ENCODE results near the gene GPRASP3. TPM values are rescaled to one million over a fixed set of nuclear protein-coding genes. Genes with fewer than 3 reads are reported as not detected.

The GPRASP3 gene
- total and polyA plus RNA-seq, 4 donors = 0.47 to 3.5 (median 1.9) TPM

DNA sequence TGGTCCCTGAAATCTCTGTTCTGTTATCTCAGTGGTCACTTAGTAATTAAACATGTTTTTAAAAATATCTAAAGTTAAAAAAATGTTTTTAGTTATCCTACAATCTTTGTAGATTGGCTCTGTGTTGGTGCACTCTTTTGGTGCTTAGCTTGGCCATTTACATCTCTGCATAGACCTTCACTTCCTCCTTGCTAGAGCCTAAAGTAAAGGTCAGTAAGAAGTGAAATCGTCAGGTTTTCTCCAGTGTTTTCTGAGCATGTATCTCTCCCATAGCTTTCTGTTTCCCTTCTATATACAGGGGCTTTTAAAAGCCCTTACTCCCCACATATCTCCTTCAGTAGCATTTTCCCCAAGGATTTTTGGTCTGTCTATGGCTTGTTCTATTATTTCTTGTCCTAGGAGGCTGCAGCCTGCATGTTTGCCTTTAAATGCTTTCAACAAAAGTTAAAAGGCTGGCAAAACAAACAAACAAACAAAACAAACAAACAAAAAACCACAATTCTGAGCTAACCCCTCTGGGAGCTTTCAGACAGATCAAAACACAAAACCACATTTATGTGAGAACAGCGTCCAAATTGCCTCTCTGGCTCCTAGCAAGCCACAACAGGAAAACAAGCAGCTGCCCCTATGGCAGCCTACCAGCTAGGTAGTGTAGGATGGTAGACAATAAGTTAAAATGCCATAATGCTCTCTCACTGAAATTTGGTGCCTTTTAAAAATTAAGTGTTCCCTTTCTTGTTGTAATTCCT lies 35.6 kb upstream of the GPRASP3 start:
- WGBS = 80% methylated on average over 2 of the region's 2 CpGs
- no peaks in the 10 kb centered on the region for H3K36me3 ChIP-seq (ENCODE audit: control insufficient read depth in 4 of 4, insufficient read depth in 3 of 4, low read depth in 1 of 4, low read length in 3 of 4)

DNA sequence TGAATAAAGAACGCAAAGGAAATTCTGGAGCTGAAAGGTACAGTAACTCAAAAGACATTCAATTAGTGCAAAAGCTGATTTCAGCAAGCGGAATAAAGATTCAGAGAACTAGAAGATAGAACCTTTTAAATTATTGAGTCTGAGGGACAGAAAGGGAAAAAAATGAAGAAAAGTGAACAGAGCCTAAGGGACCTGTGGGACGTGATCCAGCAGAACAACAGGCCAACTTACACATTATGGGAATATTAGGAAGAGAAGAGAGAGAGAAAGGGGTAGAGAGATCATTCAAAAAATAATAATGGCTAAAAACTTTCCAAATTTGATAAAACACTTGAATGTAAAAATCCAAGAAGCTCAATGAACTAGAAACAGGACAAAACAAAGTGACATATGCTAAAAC lies 25.8 kb upstream of the GPRASP3 start:
- Histone ChIP-seq H3K36me3 (ENCODE audit: control insufficient read depth in 4 of 4, insufficient read depth in 3 of 4, low read depth in 1 of 4, low read length in 3 of 4) (no peaks in the 10 kb centered on the region), H3K27ac (ENCODE audit: low read depth in 1 of 2, low read length in 2 of 2) (no peak overlapping the region), H3K27me3 (ENCODE audit: control insufficient read depth in 4 of 4, insufficient read depth in 4 of 4, low read length in 3 of 4) (no peaks in the 10 kb centered on the region), H3K9ac (ENCODE audit: low read depth in 1 of 2, low read length in 2 of 2) (no peak overlapping the region), H3K4me3 (ENCODE audit: low read depth in 1 of 3, low read length in 3 of 3) (no peak overlapping the region), H3K9me3 (ENCODE audit: control insufficient read depth in 4 of 4, low read length in 3 of 4) (no peaks in the 10 kb centered on the region), H3K4me1 (ENCODE audit: control insufficient read depth in 4 of 4, insufficient read depth in 4 of 4, low read length in 3 of 4) (no peaks in the 10 kb centered on the region)
- 96% methylated on average over 3 of the region's 3 CpGs for whole genome bisulfite sequencing
- TF ChIP-seq EGR1 (IDR thresholded peaks at IDR 0.05; ENCODE audit: low read depth in 2 of 2) (no peak), SP1 (IDR thresholded peaks at IDR 0.05) (no peak), FOXA2 (IDR thresholded peaks at IDR 0.05) (no peak), JUND (IDR thresholded peaks at IDR 0.05) (no peak), FOXA1 (IDR thresholded peaks at IDR 0.05) (no peak), RXRA (IDR thresholded peaks at IDR 0.05) (no peak), RAD21 (IDR thresholded peaks at IDR 0.05) (no peak), HNF4A (conservative IDR thresholded peaks at IDR 0.05) (no peak), YY1 (IDR thresholded peaks at IDR 0.05) (no peak), GABPA (IDR thresholded peaks at IDR 0.05 in 1 of 2, conservative IDR thresholded peaks at IDR 0.05 in 1 of 2) (no peak), HNF4G (IDR thresholded peaks at IDR 0.05) (no peak), TAF1 (conservative IDR thresholded peaks at IDR 0.05) (no peak), NR2F2 (IDR thresholded peaks at IDR 0.05) (no peak), MAX (IDR thresholded peaks at IDR 0.05) (no peak)
- TF ChIP-seq, protein P1, sequence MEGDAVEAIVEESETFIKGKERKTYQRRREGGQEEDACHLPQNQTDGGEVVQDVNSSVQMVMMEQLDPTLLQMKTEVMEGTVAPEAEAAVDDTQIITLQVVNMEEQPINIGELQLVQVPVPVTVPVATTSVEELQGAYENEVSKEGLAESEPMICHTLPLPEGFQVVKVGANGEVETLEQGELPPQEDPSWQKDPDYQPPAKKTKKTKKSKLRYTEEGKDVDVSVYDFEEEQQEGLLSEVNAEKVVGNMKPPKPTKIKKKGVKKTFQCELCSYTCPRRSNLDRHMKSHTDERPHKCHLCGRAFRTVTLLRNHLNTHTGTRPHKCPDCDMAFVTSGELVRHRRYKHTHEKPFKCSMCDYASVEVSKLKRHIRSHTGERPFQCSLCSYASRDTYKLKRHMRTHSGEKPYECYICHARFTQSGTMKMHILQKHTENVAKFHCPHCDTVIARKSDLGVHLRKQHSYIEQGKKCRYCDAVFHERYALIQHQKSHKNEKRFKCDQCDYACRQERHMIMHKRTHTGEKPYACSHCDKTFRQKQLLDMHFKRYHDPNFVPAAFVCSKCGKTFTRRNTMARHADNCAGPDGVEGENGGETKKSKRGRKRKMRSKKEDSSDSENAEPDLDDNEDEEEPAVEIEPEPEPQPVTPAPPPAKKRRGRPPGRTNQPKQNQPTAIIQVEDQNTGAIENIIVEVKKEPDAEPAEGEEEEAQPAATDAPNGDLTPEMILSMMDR (IDR thresholded peaks at IDR 0.05; ENCODE audit: low read depth, low read length, missing input control) = no peak
- TF ChIP-seq, protein P2, sequence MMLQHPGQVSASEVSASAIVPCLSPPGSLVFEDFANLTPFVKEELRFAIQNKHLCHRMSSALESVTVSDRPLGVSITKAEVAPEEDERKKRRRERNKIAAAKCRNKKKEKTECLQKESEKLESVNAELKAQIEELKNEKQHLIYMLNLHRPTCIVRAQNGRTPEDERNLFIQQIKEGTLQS (IDR thresholded peaks at IDR 0.05) = no peak
- TF ChIP-seq, protein P3, sequence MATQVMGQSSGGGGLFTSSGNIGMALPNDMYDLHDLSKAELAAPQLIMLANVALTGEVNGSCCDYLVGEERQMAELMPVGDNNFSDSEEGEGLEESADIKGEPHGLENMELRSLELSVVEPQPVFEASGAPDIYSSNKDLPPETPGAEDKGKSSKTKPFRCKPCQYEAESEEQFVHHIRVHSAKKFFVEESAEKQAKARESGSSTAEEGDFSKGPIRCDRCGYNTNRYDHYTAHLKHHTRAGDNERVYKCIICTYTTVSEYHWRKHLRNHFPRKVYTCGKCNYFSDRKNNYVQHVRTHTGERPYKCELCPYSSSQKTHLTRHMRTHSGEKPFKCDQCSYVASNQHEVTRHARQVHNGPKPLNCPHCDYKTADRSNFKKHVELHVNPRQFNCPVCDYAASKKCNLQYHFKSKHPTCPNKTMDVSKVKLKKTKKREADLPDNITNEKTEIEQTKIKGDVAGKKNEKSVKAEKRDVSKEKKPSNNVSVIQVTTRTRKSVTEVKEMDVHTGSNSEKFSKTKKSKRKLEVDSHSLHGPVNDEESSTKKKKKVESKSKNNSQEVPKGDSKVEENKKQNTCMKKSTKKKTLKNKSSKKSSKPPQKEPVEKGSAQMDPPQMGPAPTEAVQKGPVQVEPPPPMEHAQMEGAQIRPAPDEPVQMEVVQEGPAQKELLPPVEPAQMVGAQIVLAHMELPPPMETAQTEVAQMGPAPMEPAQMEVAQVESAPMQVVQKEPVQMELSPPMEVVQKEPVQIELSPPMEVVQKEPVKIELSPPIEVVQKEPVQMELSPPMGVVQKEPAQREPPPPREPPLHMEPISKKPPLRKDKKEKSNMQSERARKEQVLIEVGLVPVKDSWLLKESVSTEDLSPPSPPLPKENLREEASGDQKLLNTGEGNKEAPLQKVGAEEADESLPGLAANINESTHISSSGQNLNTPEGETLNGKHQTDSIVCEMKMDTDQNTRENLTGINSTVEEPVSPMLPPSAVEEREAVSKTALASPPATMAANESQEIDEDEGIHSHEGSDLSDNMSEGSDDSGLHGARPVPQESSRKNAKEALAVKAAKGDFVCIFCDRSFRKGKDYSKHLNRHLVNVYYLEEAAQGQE (IDR thresholded peaks at IDR 0.05) = no peak
- TF ChIP-seq, protein P4, sequence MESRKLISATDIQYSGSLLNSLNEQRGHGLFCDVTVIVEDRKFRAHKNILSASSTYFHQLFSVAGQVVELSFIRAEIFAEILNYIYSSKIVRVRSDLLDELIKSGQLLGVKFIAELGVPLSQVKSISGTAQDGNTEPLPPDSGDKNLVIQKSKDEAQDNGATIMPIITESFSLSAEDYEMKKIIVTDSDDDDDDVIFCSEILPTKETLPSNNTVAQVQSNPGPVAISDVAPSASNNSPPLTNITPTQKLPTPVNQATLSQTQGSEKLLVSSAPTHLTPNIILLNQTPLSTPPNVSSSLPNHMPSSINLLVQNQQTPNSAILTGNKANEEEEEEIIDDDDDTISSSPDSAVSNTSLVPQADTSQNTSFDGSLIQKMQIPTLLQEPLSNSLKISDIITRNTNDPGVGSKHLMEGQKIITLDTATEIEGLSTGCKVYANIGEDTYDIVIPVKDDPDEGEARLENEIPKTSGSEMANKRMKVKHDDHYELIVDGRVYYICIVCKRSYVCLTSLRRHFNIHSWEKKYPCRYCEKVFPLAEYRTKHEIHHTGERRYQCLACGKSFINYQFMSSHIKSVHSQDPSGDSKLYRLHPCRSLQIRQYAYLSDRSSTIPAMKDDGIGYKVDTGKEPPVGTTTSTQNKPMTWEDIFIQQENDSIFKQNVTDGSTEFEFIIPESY (IDR thresholded peaks at IDR 0.05) = no peak
- no peak for DNase-seq (ENCODE audit: low spot score)

More for the DNA sequence above, 35.6 kb upstream of the GPRASP3 start:
- H3K9me3 ChIP-seq (ENCODE audit: control insufficient read depth in 4 of 4, low read length in 3 of 4) = peaks cover 0 to 11% (median 2%) of the 10 kb centered on the region in 4 donors
- no peak overlapping the region for H3K4me3 ChIP-seq (ENCODE audit: low read depth in 1 of 3, low read length in 3 of 3)
- no peaks in the 10 kb centered on the region for H3K4me1 ChIP-seq (ENCODE audit: control insufficient read depth in 4 of 4, insufficient read depth in 4 of 4, low read length in 3 of 4)
- no peaks in the 10 kb centered on the region for H3K27me3 ChIP-seq (ENCODE audit: control insufficient read depth in 4 of 4, insufficient read depth in 4 of 4, low read length in 3 of 4)
- TF ChIP-seq MAX (IDR thresholded peaks at IDR 0.05) (no peak), HNF4A (conservative IDR thresholded peaks at IDR 0.05) (no peak), NR2F2 (IDR thresholded peaks at IDR 0.05) (no peak), GABPA (IDR thresholded peaks at IDR 0.05 in 1 of 2, conservative IDR thresholded peaks at IDR 0.05 in 1 of 2) (no peak), HNF4G (IDR thresholded peaks at IDR 0.05) (no peak), FOXA2 (IDR thresholded peaks at IDR 0.05) (no peak)
- TF ChIP-seq, protein P1 (IDR thresholded peaks at IDR 0.05; ENCODE audit: low read depth, low read length, missing input control) = no peak
- no peak overlapping the region for H3K9ac ChIP-seq (ENCODE audit: low read depth in 1 of 2, low read length in 2 of 2)
- DNase-seq (ENCODE audit: low spot score) = no peak
- H3K27ac ChIP-seq (ENCODE audit: low read depth in 1 of 2, low read length in 2 of 2) = no peak overlapping the region

All from liver (tissue), 9 donors.